Measurements from ENCODE around the gene ELMO1. TPM values are rescaled to one million over a fixed set of nuclear protein-coding genes. Genes with fewer than 3 reads are reported as not detected.

The ELMO1 gene
- total and polyA plus RNA-seq, 10 of the 15 experiments (the other 5 are each of a cell fraction or from before 2014, with no cell fraction given) = 22.6 to 85.9 (median 56.6) TPM

DNA sequence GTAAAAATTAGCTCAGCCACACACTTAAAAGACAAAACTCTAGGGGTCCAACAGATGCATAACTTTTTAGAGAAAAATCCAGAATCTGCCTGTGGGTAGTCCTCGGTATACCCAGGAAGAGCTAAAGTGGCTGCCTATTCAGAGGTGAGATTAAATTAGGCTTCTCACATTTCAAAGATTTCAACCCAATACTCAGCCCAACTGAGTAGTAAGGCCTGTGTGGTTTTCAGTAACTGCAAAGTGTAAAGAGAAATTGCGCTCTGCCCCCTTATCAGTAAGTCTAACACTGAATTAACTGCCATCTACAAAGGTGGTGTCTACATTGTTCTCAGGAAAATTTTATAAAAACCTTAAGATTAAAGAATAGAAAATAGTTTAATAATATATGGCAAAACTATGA is 88.2 kb downstream of the ELMO1 start:
- ChIA-PET SMC1A (ENCODE audit: uncharacterized antibody, unreplicated experiment) (interaction anchor here (1.5 kb wide), 1 partner anchor 76 kb away, joined by 4 read pairs; no protein-coding TSS in a partner anchor), CTCF (interaction anchor here (0.6 to 1.1 kb wide), 2 partner anchors 126 to 131 kb away, joined by 4 to 5 read pairs; no protein-coding TSS in a partner anchor), POLR2A (interaction anchor here (0.7 kb wide), 2 partner anchors 141 to 145 kb away, joined by 3 to 5 read pairs; no protein-coding TSS in a partner anchor), RAD21 (ENCODE audit: unreplicated experiment) (interaction anchor here (0.7 kb wide), 1 partner anchor 450 kb away, joined by 3 read pairs; no protein-coding TSS in a partner anchor)
- Histone ChIP-seq H3K4me3 (no peak overlapping the region), H3K9ac (ENCODE audit: control insufficient read depth, insufficient read depth, low read length) (no peak overlapping the region), H3K9me3 (replicated peaks; ENCODE audit: control insufficient read depth, insufficient read depth, low read length) (no peaks in the 10 kb centered on the region), H3K27ac (ENCODE audit: control insufficient read depth, insufficient read depth) (no peak overlapping the region), H3K4me2 (ENCODE audit: control insufficient read depth, insufficient read depth) (no peak overlapping the region), H4K20me1 (ENCODE audit: control insufficient read depth, insufficient read depth) (no peaks in the 10 kb centered on the region), H3K36me3 (ENCODE audit: control insufficient read depth in 2 of 2, insufficient read depth in 2 of 2, low read length in 1 of 2) (no peaks in the 10 kb centered on the region), H3K27me3 (replicated peaks in 1 of 2; ENCODE audit: control insufficient read depth in 2 of 2, insufficient read depth in 2 of 2, low read length in 1 of 2) (no peaks in the 10 kb centered on the region), H3K4me1 (ENCODE audit: control insufficient read depth, insufficient read depth, low read length) (no peaks in the 10 kb centered on the region; the same call in 1 of the 2 replicates), H3K79me2 (ENCODE audit: control insufficient read depth, insufficient read depth, low read length) (no peaks in the 10 kb centered on the region), H2AFZ (ENCODE audit: control insufficient read depth, low read depth, low read length) (no peak overlapping the region)
- ATAC-seq (no peak), FAIRE-seq (no peak), DNase-seq (ENCODE audit: low read depth, low spot score) (no peak)
- 88% methylated on average over 2 of the region's 2 CpGs for WGBS (ENCODE audit: insufficient coverage, insufficient replicate concordance, low lambda C conversion rate, missing lambda C conversion rate)
- intact Hi-C loops (cut with micrococcal nuclease; ENCODE audit: unreplicated experiment) (no loop called here), in situ Hi-C loops (cut with MboI) (no loop called here)
- no TSS peak for BruUV-seq (replicated peaks)
- TF ChIP-seq, protein P1, sequence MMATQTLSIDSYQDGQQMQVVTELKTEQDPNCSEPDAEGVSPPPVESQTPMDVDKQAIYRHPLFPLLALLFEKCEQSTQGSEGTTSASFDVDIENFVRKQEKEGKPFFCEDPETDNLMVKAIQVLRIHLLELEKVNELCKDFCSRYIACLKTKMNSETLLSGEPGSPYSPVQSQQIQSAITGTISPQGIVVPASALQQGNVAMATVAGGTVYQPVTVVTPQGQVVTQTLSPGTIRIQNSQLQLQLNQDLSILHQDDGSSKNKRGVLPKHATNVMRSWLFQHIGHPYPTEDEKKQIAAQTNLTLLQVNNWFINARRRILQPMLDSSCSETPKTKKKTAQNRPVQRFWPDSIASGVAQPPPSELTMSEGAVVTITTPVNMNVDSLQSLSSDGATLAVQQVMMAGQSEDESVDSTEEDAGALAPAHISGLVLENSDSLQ (IDR thresholded peaks at IDR 0.05) = no peak
- TF ChIP-seq ESRRA (IDR thresholded peaks at IDR 0.05; ENCODE audit: low read length) (no peak), POLR2AphosphoS2 (IDR thresholded peaks at IDR 0.05; ENCODE audit: low read depth, low read length) (no peak), TAF1 (IDR thresholded peaks at IDR 0.05; ENCODE audit: borderline replicate concordance, low read depth, low read length) (no peak), YY1 (IDR thresholded peaks at IDR 0.05; ENCODE audit: low read depth, low read length) (no peak), STAT1 (conservative IDR thresholded peaks at IDR 0.05) (no peak), MEF2A (IDR thresholded peaks at IDR 0.05; ENCODE audit: insufficient read depth, low read depth, low read length) (no peak), MTA2 (IDR thresholded peaks at IDR 0.05; ENCODE audit: low read depth) (no peak), NBN (IDR thresholded peaks at IDR 0.05) (no peak), FOXM1 (IDR thresholded peaks at IDR 0.05; ENCODE audit: low read depth, low read length) (no peak), SREBF2 (IDR thresholded peaks at IDR 0.05; ENCODE audit: low read length) (no peak), BRCA1 (IDR thresholded peaks at IDR 0.05; ENCODE audit: low read depth, low read length) (no peak), NR2C2 (IDR thresholded peaks at IDR 0.05; ENCODE audit: borderline replicate concordance, control insufficient read depth, insufficient read length, low read depth) (no peak)
- TF ChIP-seq, protein P2, sequence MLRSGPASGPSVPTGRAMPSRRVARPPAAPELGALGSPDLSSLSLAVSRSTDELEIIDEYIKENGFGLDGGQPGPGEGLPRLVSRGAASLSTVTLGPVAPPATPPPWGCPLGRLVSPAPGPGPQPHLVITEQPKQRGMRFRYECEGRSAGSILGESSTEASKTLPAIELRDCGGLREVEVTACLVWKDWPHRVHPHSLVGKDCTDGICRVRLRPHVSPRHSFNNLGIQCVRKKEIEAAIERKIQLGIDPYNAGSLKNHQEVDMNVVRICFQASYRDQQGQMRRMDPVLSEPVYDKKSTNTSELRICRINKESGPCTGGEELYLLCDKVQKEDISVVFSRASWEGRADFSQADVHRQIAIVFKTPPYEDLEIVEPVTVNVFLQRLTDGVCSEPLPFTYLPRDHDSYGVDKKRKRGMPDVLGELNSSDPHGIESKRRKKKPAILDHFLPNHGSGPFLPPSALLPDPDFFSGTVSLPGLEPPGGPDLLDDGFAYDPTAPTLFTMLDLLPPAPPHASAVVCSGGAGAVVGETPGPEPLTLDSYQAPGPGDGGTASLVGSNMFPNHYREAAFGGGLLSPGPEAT (IDR thresholded peaks at IDR 0.05; ENCODE audit: low read depth) = no peak

All from GM12878 (cell line).